ENCODE measurements around the gene FARP1.
"Not testable (repeated sequence)": the region's sequence is repeated elsewhere in the genome, so short reads cannot be mapped to it uniquely, and the experiment has no call there.

The FARP1 gene

GRCh38 chr13:98265692-98266551, 123.0 kb downstream of the FARP1 start:
- DNase-seq: no peak

GRCh38 chr13:98267080-98267912, 124.4 kb downstream of the FARP1 start:
- DNase-seq: no peak

- DNase-seq: no peak
Observed at GRCh38 chr13:98269386-98269785, 126.5 kb downstream of the FARP1 start.

GRCh38 chr13:98270819-98271218, 127.9 kb downstream of the FARP1 start:
- DNase-seq: no peak

GRCh38 chr13:98271646-98272045, 128.8 kb downstream of the FARP1 start:
- DNase-seq: not testable (repeated sequence)

GRCh38 chr13:98272549-98272948, 129.7 kb downstream of the FARP1 start:
- DNase-seq: no peak

GRCh38 chr13:98273067-98273823, 130.4 kb downstream of the FARP1 start:
- no peak for DNase-seq

GRCh38 chr13:98273824-98274742, 131.2 kb downstream of the FARP1 start:
- no peak for DNase-seq

- DNase-seq: no peak
Observed at GRCh38 chr13:98274921-98275487, 132.1 kb downstream of the FARP1 start.

GRCh38 chr13:98275681-98276171, 132.8 kb downstream of the FARP1 start:
- no peak for DNase-seq

GRCh38 chr13:98276486-98276885, 133.6 kb downstream of the FARP1 start:
- no peak for DNase-seq

- DNase-seq: no peak
Observed at GRCh38 chr13:98278068-98278724, 135.3 kb downstream of the FARP1 start.

- no peak for DNase-seq
Observed at GRCh38 chr13:98279473-98280175, 136.7 kb downstream of the FARP1 start.

- no peak for DNase-seq
Observed at GRCh38 chr13:98280176-98280510, 137.2 kb downstream of the FARP1 start.

- DNase-seq: no peak
Observed at GRCh38 chr13:98284679-98285078, 141.8 kb downstream of the FARP1 start.

GRCh38 chr13:98285317-98285716, 142.4 kb downstream of the FARP1 start:
- DNase-seq: no peak

GRCh38 chr13:98285852-98286594, 143.1 kb downstream of the FARP1 start:
- DNase-seq: no peak

GRCh38 chr13:98286799-98287198, 143.9 kb downstream of the FARP1 start:
- DNase-seq: no peak

GRCh38 chr13:98288211-98288610, 145.3 kb downstream of the FARP1 start:
- no peak for DNase-seq
